Measurements from ENCODE around the gene RBCK1.

The RBCK1 gene

DNA sequence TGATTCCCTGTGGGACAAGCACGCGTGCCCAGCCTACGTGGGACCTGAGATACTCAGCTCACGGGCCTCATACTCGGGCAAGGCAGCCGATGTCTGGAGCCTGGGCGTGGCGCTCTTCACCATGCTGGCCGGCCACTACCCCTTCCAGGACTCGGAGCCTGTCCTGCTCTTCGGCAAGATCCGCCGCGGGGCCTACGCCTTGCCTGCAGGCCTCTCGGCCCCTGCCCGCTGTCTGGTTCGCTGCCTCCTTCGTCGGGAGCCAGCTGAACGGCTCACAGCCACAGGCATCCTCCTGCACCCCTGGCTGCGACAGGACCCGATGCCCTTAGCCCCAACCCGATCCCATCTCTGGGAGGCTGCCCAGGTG is 11.9 kb upstream of the RBCK1 start:
- H3K9ac ChIP-seq (ENCODE audit: low read length), result no peak overlapping the region
- no peak overlapping the region for H3K4me3 ChIP-seq (ENCODE audit: low read depth, low read length, poor library complexity, severe bottlenecking)
- H3K36me3 ChIP-seq (ENCODE audit: insufficient read depth, low read length), result peaks cover 68% of the 10 kb centered on the region
- no peak overlapping the region for H2AFZ ChIP-seq (ENCODE audit: low read length)
- no peaks in the 10 kb centered on the region for H3F3A ChIP-seq (ENCODE audit: insufficient read depth, low read length)
- H3K4me1 ChIP-seq (ENCODE audit: insufficient read depth, low read length, severe bottlenecking), result peaks cover 8% of the 10 kb centered on the region
- no peaks in the 10 kb centered on the region for H3K79me2 ChIP-seq (ENCODE audit: insufficient read depth, low read length)
- no peaks in the 10 kb centered on the region for H3K9me3 ChIP-seq (ENCODE audit: low read length)
- H3K9me2 ChIP-seq (ENCODE audit: low read depth, low read length), result no peaks in the 10 kb centered on the region
- no peaks in the 10 kb centered on the region for H3K27me3 ChIP-seq (ENCODE audit: insufficient read depth, low read length)
- H4K20me1 ChIP-seq (ENCODE audit: insufficient read depth, low read length), result no peaks in the 10 kb centered on the region
- TF ChIP-seq EZH2 (IDR thresholded peaks at IDR 0.05; ENCODE audit: borderline replicate concordance, low read length), result no peak
- TF ChIP-seq, protein P1, sequence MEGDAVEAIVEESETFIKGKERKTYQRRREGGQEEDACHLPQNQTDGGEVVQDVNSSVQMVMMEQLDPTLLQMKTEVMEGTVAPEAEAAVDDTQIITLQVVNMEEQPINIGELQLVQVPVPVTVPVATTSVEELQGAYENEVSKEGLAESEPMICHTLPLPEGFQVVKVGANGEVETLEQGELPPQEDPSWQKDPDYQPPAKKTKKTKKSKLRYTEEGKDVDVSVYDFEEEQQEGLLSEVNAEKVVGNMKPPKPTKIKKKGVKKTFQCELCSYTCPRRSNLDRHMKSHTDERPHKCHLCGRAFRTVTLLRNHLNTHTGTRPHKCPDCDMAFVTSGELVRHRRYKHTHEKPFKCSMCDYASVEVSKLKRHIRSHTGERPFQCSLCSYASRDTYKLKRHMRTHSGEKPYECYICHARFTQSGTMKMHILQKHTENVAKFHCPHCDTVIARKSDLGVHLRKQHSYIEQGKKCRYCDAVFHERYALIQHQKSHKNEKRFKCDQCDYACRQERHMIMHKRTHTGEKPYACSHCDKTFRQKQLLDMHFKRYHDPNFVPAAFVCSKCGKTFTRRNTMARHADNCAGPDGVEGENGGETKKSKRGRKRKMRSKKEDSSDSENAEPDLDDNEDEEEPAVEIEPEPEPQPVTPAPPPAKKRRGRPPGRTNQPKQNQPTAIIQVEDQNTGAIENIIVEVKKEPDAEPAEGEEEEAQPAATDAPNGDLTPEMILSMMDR (IDR thresholded peaks at IDR 0.05; ENCODE audit: low read length), result no peak
- H3K27ac ChIP-seq (ENCODE audit: low read depth, low read length, poor library complexity, severe bottlenecking), result no peak overlapping the region
- no peak overlapping the region for H3K4me2 ChIP-seq (ENCODE audit: low read length)

DNA sequence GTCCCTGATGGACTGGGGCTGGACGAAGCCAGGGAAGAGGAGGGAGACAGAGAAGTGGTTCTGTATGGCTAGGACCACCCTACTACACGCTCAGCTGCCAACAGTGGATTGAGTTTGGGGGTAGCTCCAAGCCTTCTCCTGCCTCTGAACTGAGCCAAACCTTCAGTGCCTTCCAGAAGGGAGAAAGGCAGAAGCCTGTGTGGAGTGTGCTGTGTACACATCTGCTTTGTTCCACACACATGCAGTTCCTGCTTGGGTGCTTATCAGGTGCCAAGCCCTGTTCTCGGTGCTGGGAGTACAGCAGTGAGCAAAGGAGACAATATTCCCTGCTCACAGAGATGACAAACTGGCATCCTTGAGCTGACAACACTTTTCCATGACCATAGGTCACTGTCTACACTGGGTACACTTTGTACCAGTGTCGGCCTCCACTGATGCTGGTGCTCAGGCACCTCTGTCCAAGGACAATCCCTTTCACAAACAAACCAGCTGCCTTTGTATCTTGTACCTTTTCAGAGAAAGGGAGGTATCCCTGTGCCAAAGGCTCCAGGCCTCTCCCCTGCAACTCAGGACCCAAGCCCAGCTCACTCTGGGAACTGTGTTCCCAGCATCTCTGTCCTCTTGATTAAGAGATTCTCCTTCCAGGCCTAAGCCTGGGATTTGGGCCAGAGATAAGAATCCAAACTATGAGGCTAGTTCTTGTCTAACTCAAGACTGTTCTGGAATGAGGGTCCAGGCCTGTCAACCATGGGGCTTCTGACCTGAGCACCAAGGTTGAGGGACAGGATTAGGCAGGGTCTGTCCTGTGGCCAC is 11.3 kb upstream of the RBCK1 start:
- H3K4me3 ChIP-seq (ENCODE audit: low read depth, low read length, poor library complexity, severe bottlenecking), result no peak overlapping the region
- H3K36me3 ChIP-seq (ENCODE audit: insufficient read depth, low read length), result peaks cover 62% of the 10 kb centered on the region
- H3F3A ChIP-seq (ENCODE audit: insufficient read depth, low read length), result no peaks in the 10 kb centered on the region
- no peak overlapping the region for H3K4me2 ChIP-seq (ENCODE audit: low read length)
- H3K4me1 ChIP-seq (ENCODE audit: insufficient read depth, low read length, severe bottlenecking), result peaks cover 12% of the 10 kb centered on the region
- H4K20me1 ChIP-seq (ENCODE audit: insufficient read depth, low read length), result no peaks in the 10 kb centered on the region
- TF ChIP-seq EZH2 (IDR thresholded peaks at IDR 0.05; ENCODE audit: borderline replicate concordance, low read length), result no peak
- TF ChIP-seq, protein P1 (IDR thresholded peaks at IDR 0.05; ENCODE audit: low read length), result no peak
- H2AFZ ChIP-seq (ENCODE audit: low read length), result no peak overlapping the region
- no peak overlapping the region for H3K27ac ChIP-seq (ENCODE audit: low read depth, low read length, poor library complexity, severe bottlenecking)
- no peak overlapping the region for H3K9ac ChIP-seq (ENCODE audit: low read length)
- H3K9me2 ChIP-seq (ENCODE audit: low read depth, low read length), result no peaks in the 10 kb centered on the region
- no peaks in the 10 kb centered on the region for H3K9me3 ChIP-seq (ENCODE audit: low read length)
- H3K79me2 ChIP-seq (ENCODE audit: insufficient read depth, low read length), result no peaks in the 10 kb centered on the region
- H3K27me3 ChIP-seq (ENCODE audit: insufficient read depth, low read length), result no peaks in the 10 kb centered on the region

DNA sequence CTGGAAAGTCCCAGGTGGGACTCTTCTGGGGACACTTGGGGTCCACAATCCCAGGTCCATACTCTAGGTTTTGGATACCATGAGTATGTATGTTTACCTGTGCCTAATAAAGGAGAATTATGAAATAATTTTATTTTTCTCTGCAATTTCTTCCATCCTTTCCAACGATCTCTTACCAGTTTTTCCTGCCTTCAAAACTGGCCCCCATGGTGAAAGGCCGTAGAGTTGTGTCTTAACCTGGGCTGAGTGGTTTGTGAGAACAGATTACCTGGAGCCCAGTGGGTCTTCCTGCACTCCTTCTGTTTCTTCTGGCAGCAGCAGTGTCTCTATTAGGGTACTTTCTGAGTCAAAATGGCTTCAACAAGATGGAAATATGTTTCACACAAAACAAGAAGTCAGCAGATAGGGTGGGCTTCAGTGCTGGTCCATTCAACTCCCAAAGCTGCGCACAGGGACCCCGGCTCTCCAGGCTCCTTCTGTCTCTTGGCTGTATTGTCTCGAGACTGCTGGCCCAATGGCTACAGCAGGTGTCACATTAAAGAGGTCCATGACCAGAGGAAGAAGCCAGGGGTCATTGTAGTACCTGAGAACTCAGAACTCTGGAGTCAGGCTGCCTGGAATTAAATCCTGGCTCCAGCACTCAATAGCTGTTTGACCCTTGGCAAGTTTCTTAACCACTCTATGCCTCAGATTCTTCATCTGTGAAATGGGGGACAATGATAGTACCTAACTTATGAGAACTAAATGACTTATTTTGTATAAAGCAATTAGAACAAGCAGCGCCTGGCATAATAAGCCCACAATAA is 10.5 kb upstream of the RBCK1 start:
- Histone ChIP-seq H3K27ac (ENCODE audit: low read depth, low read length, poor library complexity, severe bottlenecking) (no peak overlapping the region), H3K9ac (ENCODE audit: low read length) (no peak overlapping the region), H3K9me3 (ENCODE audit: low read length) (no peaks in the 10 kb centered on the region), H4K20me1 (ENCODE audit: insufficient read depth, low read length) (no peaks in the 10 kb centered on the region), H3K4me1 (ENCODE audit: insufficient read depth, low read length, severe bottlenecking) (peaks cover 18% of the 10 kb centered on the region), H3F3A (ENCODE audit: insufficient read depth, low read length) (no peaks in the 10 kb centered on the region), H3K27me3 (ENCODE audit: insufficient read depth, low read length) (no peaks in the 10 kb centered on the region), H3K36me3 (ENCODE audit: insufficient read depth, low read length) (peaks cover 54% of the 10 kb centered on the region), H3K9me2 (ENCODE audit: low read depth, low read length) (no peaks in the 10 kb centered on the region), H3K4me2 (ENCODE audit: low read length) (no peak overlapping the region), H2AFZ (ENCODE audit: low read length) (no peak overlapping the region), H3K4me3 (ENCODE audit: low read depth, low read length, poor library complexity, severe bottlenecking) (no peak overlapping the region), H3K79me2 (ENCODE audit: insufficient read depth, low read length) (no peaks in the 10 kb centered on the region)
- TF ChIP-seq EZH2 (IDR thresholded peaks at IDR 0.05; ENCODE audit: borderline replicate concordance, low read length), result no peak
- TF ChIP-seq, protein P1 (IDR thresholded peaks at IDR 0.05; ENCODE audit: low read length), result no peak
